Measurements from ENCODE around the gene CDK4. TPM values are rescaled to one million over a fixed set of nuclear protein-coding genes. Genes with fewer than 3 reads are reported as not detected.
"Not testable (repeated sequence)": the region's sequence is repeated elsewhere in the genome, so short reads cannot be mapped to it uniquely, and the experiment has no call there.

Gene CDK4
- total RNA-seq, 2 donors from 2014 or later, result 20.8 to 21.3 TPM

- Mint-ChIP-seq H3K4me1 (peaks cover 58% of the 10 kb centered on the region), H3K27ac (peak overlapping the region; percentile 99), H3K27me3 (no peaks in the 10 kb centered on the region), H3K4me3 (peak overlapping the region; percentile 3), H3K36me3 (ENCODE audit: low read depth) (peaks cover 11% of the 10 kb centered on the region)
- DNase-seq (no peak), ATAC-seq (no peak)
- no peaks in the 10 kb centered on the region for H3K9me3 ChIP-seq (ENCODE audit: control insufficient read depth, low read length, poor library complexity, severe bottlenecking)
Measured at GRCh38 chr12:57779736-57780135, 27.6 kb upstream of the CDK4 start.

GRCh38 chr12:57777911-57778310, 25.8 kb upstream of the CDK4 start:
- Mint-ChIP-seq H3K4me3 (no peak overlapping the region), H3K27ac (peak overlapping the region; percentile 99), H3K27me3 (no peaks in the 10 kb centered on the region), H3K36me3 (ENCODE audit: low read depth) (peaks cover 10% of the 10 kb centered on the region), H3K4me1 (peaks cover 52% of the 10 kb centered on the region)
- DNase-seq (no peak), ATAC-seq (no peak)
- H3K9me3 ChIP-seq (ENCODE audit: control insufficient read depth, low read length, poor library complexity, severe bottlenecking), result no peaks in the 10 kb centered on the region

- no peak overlapping the region for H3K4me3 Mint-ChIP-seq
- DNase-seq, result no peak
- peaks cover 7% of the 10 kb centered on the region for H3K36me3 Mint-ChIP-seq (ENCODE audit: low read depth)
- no peaks in the 10 kb centered on the region for H3K9me3 ChIP-seq (ENCODE audit: control insufficient read depth, low read length, poor library complexity, severe bottlenecking)
- no peak for ATAC-seq
- H3K27ac Mint-ChIP-seq, result no peak overlapping the region
- peaks cover 48% of the 10 kb centered on the region for H3K4me1 Mint-ChIP-seq
- H3K27me3 Mint-ChIP-seq, result no peaks in the 10 kb centered on the region
Measured at GRCh38 chr12:57777367-57777766, 25.3 kb upstream of the CDK4 start.

- Mint-ChIP-seq H3K27ac (peak overlapping the region; percentile 88), H3K27me3 (no peaks in the 10 kb centered on the region)
- no peak for ATAC-seq
Measured at GRCh38 chr12:57776247-57776587, 24.1 kb upstream of the CDK4 start.

GRCh38 chr12:57775563-57776246, 23.6 kb upstream of the CDK4 start:
- no peak overlapping the region for H3K4me3 Mint-ChIP-seq
- H3K27ac Mint-ChIP-seq, result peak overlapping the region; percentile 88
- peaks cover 7% of the 10 kb centered on the region for H3K36me3 Mint-ChIP-seq (ENCODE audit: low read depth)
- H3K9me3 ChIP-seq (ENCODE audit: control insufficient read depth, low read length, poor library complexity, severe bottlenecking), result no peaks in the 10 kb centered on the region
- H3K4me1 Mint-ChIP-seq, result peaks cover 46% of the 10 kb centered on the region
- ATAC-seq (no peak), DNase-seq (no peak)
- H3K27me3 Mint-ChIP-seq, result no peaks in the 10 kb centered on the region

More at GRCh38 chr12:57776247-57776587, 24.1 kb upstream of the CDK4 start:
- DNase-seq, result no peak
- Mint-ChIP-seq H3K36me3 (ENCODE audit: low read depth) (peaks cover 7% of the 10 kb centered on the region), H3K4me3 (no peak overlapping the region), H3K4me1 (peaks cover 45% of the 10 kb centered on the region)
- no peaks in the 10 kb centered on the region for H3K9me3 ChIP-seq (ENCODE audit: control insufficient read depth, low read length, poor library complexity, severe bottlenecking)

GRCh38 chr12:57775044-57775443, 22.9 kb upstream of the CDK4 start:
- H3K4me1 Mint-ChIP-seq, result peaks cover 44% of the 10 kb centered on the region
- DNase-seq (no peak), ATAC-seq (no peak)
- H3K4me3 Mint-ChIP-seq, result no peak overlapping the region
- H3K36me3 Mint-ChIP-seq (ENCODE audit: low read depth), result peaks cover 7% of the 10 kb centered on the region
- H3K27ac Mint-ChIP-seq, result no peak overlapping the region
- H3K27me3 Mint-ChIP-seq, result no peaks in the 10 kb centered on the region
- no peaks in the 10 kb centered on the region for H3K9me3 ChIP-seq (ENCODE audit: control insufficient read depth, low read length, poor library complexity, severe bottlenecking)

- H3K27me3 Mint-ChIP-seq; H3K4me3 Mint-ChIP-seq; H3K9me3 ChIP-seq (ENCODE audit: control insufficient read depth, low read length, poor library complexity, severe bottlenecking); ATAC-seq; DNase-seq; H3K27ac Mint-ChIP-seq: not testable (repeated sequence)
- peaks cover 44% of the 10 kb centered on the region for H3K4me1 Mint-ChIP-seq
- peaks cover 10% of the 10 kb centered on the region for H3K36me3 Mint-ChIP-seq (ENCODE audit: low read depth)
Measured at GRCh38 chr12:57774634-57775033, 22.5 kb upstream of the CDK4 start.

- ATAC-seq (no peak), DNase-seq (peak in 1 of 3 donors; percentile 30)
- Mint-ChIP-seq H3K4me3 (peak within 1 kb of the TSS; percentile 99), H3K36me3 (ENCODE audit: low read depth) (peaks cover 10% of the 10 kb centered on the region), H3K27me3 (no peaks in the 10 kb centered on the region), H3K4me1 (peaks cover 32% of the 10 kb centered on the region), H3K27ac (peak within 1 kb of the TSS; percentile 97)
- H3K9me3 ChIP-seq (ENCODE audit: control insufficient read depth, low read length, poor library complexity, severe bottlenecking), result no peaks in the 10 kb centered on the region
Measured at GRCh38 chr12:57772429-57773322, 20.6 kb upstream of the CDK4 start, which contains the start of gene EEF1AKMT3. TSS of gene EEF1AKMT3 (plus strand) at chr12:57772614. CDS start at chr12:57772725, 111 bp downstream.

GRCh38 chr12:57771873-57772428, 19.8 kb upstream of the CDK4 start, which contains the start of gene METTL1:
TSS of gene METTL1 (minus strand) at chr12:57772105. CDS start at chr12:57772083, 22 bp downstream.
- peaks cover 29% of the 10 kb centered on the region for H3K4me1 Mint-ChIP-seq
- peak; percentile 92 for ATAC-seq
- peaks cover 10% of the 10 kb centered on the region for H3K36me3 Mint-ChIP-seq (ENCODE audit: low read depth)
- H3K9me3 ChIP-seq (ENCODE audit: control insufficient read depth, low read length, poor library complexity, severe bottlenecking), result no peaks in the 10 kb centered on the region
- H3K27me3 Mint-ChIP-seq, result peaks cover under 1% of the 10 kb centered on the region
- H3K27ac Mint-ChIP-seq, result peak within 1 kb of the TSS; percentile 97
- peak within 1 kb of the TSS; percentile 99 for H3K4me3 Mint-ChIP-seq
- DNase-seq, result peak; percentile 75 to 82 (median 75)

- peak overlapping the region; percentile 97 for H3K27ac Mint-ChIP-seq
- ATAC-seq, result peak; percentile 77
- peak overlapping the region; percentile 99 for H3K4me3 Mint-ChIP-seq
Measured at GRCh38 chr12:57771236-57771872, 19.2 kb upstream of the CDK4 start.

GRCh38 chr12:57770734-57771133, 18.6 kb upstream of the CDK4 start:
- Mint-ChIP-seq H3K4me1 (peaks cover 29% of the 10 kb centered on the region), H3K27me3 (peaks cover 7% of the 10 kb centered on the region), H3K27ac (peak overlapping the region; percentile 97), H3K4me3 (peak overlapping the region; percentile 64), H3K36me3 (ENCODE audit: low read depth) (peaks cover 5% of the 10 kb centered on the region)
- ATAC-seq (no peak), DNase-seq (no peak)
- no peaks in the 10 kb centered on the region for H3K9me3 ChIP-seq (ENCODE audit: control insufficient read depth, low read length, poor library complexity, severe bottlenecking)

More at GRCh38 chr12:57771236-57771872, 19.2 kb upstream of the CDK4 start:
- Mint-ChIP-seq H3K36me3 (ENCODE audit: low read depth) (peaks cover 9% of the 10 kb centered on the region), H3K27me3 (peaks cover 6% of the 10 kb centered on the region), H3K4me1 (peaks cover 31% of the 10 kb centered on the region)
- DNase-seq, result peak; percentile 60 to 73 (median 60)
- H3K9me3 ChIP-seq (ENCODE audit: control insufficient read depth, low read length, poor library complexity, severe bottlenecking), result no peaks in the 10 kb centered on the region

- DNase-seq, result no peak
- Mint-ChIP-seq H3K36me3 (ENCODE audit: low read depth) (peaks cover 3% of the 10 kb centered on the region), H3K27ac (no peak overlapping the region), H3K4me3 (no peak overlapping the region), H3K4me1 (peaks cover 35% of the 10 kb centered on the region), H3K27me3 (peaks cover 7% of the 10 kb centered on the region)
- ATAC-seq, result no peak
- no peaks in the 10 kb centered on the region for H3K9me3 ChIP-seq (ENCODE audit: control insufficient read depth, low read length, poor library complexity, severe bottlenecking)
Measured at GRCh38 chr12:57769594-57769993, 17.5 kb upstream of the CDK4 start.

GRCh38 chr12:57767876-57768275, 15.8 kb upstream of the CDK4 start:
- DNase-seq, result no peak
- H3K36me3 Mint-ChIP-seq (ENCODE audit: low read depth), result peaks cover 3% of the 10 kb centered on the region
- peaks cover 19% of the 10 kb centered on the region for H3K27me3 Mint-ChIP-seq
- H3K4me1 Mint-ChIP-seq, result peaks cover 39% of the 10 kb centered on the region
- no peaks in the 10 kb centered on the region for H3K9me3 ChIP-seq (ENCODE audit: control insufficient read depth, low read length, poor library complexity, severe bottlenecking)
- no peak overlapping the region for H3K27ac Mint-ChIP-seq
- H3K4me3 Mint-ChIP-seq, result no peak overlapping the region
- no peak for ATAC-seq
